IPS-11a (cell line): Measurements from ENCODE around the gene DLGAP4.

Source experiments
- H3K4me3 ChIP-seq: one replicate; pipeline ENCODE4 v1.5.1; 2013; ENCODE audit warnings: low read depth, low read length, control low read depth

The DLGAP4 gene

DNA sequence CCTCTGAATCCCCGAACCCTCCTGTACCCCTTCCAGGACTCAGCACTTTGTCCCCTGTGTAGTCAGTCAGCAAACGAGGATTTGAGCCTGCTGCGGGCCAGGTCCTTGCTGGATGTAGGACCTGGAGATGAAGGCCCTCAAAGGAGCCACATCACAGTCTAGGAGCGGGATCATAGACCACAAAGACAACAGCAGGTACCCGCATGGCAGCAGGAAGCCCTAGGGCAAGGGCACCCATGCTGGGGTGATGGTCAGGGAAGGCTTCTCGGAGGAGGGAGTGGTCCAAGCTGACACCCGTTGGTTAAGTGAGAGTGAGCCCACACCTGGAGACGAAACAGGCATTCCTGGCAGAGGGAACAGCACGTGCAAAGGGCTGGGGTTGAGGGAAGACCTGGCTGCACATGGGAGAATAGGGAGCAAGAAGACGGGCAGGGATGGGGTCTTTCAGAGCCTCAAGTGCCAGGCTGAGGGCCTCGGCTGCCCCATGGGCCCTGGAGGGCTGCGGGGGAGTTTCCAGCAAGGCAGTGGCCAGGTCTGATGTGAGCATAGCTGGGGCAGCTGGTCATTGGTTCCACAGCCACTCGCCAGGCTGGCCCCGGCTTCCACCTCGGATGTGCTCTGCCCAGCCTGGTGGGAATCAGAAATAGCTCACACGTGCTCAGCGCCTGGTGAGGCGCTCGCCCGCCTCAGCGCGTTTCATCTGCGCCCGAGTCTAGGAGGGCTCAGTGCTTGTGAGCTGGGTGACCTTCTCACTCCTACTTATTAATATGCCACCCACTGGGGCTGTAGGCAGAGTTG, 15.0 kb downstream of the DLGAP4 start:
- H3K4me3 ChIP-seq, result no peak overlapping the region

GRCh38 chr20:36322131-36322530, 16.0 kb downstream of the DLGAP4 start:
- no peak overlapping the region for H3K4me3 ChIP-seq

GRCh38 chr20:36330091-36330490, 24.0 kb downstream of the DLGAP4 start:
- H3K4me3 ChIP-seq, result no peak overlapping the region

GRCh38 chr20:36331209-36331608, 25.1 kb downstream of the DLGAP4 start:
- H3K4me3 ChIP-seq, result no peak overlapping the region

- no peak overlapping the region for H3K4me3 ChIP-seq
These were observed 27.7 kb downstream of the DLGAP4 start for GRCh38 chr20:36333841-36334240.

- no peak overlapping the region for H3K4me3 ChIP-seq
These were observed 28.4 kb downstream of the DLGAP4 start for GRCh38 chr20:36334281-36335205.

DNA sequence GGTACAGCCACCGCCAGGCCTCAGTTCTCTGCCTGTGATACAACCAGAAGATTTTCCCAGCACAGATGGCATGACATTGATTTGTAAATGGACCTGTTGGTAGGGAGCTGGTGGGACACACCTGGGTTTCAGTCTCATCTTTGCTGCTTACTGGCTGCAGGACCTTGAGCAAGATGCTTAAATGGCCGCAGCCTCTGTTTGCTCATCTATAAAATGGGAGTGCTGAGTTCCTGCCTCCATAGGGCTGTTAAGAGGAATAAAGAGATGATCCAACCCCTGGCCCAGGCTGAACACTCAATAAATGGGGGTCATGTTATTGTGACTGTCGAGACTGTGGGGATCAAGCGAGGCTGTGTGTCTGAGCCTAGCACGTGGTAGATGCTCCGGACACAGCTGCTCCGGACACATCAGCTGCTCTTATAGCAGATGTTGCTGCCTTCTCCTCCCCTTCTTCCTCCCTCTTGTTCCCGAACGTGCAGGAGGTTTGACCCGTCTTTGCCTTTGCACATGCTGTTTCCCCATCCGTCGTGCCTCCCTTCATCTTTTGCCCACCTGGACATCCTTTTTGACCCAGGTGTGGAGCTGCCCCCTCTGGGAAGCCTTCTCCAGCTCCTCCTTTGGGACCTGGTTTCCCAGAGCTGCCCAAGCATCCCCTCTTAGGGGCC, 29.2 kb downstream of the DLGAP4 start:
- H3K4me3 ChIP-seq, result no peak overlapping the region

DNA sequence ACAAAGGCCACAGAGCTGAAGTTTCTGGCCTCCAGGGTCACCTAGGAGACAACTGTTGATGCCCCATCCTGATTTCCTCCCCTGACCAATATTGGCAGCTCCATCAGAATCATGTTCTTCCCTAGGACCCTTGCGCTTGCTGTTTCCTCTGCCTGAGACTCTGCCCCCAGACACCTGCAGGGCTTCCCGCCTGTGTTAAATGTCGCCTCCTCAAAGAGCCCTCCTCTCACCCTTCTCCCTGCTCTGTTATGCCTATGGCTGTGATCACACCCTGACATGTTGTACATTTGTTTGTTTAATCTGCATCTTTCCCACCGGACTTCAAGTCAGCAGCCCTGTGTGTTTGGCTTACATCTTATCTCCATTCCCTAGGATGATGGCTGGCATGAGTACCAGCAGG, 30.1 kb downstream of the DLGAP4 start:
- H3K4me3 ChIP-seq, result no peak overlapping the region

DNA sequence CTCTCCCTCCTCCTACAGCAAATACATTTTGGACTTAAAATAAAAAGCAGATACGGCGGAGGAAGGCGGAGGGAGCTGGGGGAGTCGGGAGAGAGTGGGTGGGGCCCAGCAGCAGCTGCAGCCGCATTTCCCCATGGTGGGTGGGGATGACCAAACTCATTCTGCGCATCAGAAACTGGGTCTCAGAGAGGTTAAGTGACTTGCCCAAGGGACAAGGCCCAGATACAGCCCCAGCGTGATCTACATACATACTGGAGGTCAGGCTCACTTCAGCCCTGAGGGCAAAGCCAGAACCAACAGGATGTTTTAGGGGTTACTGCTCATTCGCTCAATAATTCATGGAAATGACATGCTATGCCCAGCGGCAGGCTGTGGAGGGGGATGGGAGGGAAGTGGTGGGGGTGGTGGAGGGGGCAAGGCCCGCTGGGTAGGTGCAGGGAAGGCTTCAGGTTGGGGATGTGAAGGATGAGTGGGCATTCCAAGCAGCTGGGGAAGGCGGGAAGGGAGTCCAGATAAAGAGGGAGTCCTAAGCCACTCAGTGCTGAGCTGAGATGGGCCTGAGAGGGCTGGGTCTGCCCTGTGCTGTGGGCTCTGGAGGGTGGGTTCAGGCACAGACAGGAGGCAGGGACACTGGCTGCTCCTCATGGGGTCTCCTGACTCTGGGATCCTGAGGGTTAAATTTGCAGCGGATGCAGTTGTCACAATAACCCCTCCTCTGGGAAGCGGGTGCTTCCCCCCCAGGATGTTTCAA, 31.0 kb downstream of the DLGAP4 start:
- no peak overlapping the region for H3K4me3 ChIP-seq

- no peak overlapping the region for H3K4me3 ChIP-seq
These were observed 31.7 kb downstream of the DLGAP4 start for GRCh38 chr20:36337886-36338285.

DNA sequence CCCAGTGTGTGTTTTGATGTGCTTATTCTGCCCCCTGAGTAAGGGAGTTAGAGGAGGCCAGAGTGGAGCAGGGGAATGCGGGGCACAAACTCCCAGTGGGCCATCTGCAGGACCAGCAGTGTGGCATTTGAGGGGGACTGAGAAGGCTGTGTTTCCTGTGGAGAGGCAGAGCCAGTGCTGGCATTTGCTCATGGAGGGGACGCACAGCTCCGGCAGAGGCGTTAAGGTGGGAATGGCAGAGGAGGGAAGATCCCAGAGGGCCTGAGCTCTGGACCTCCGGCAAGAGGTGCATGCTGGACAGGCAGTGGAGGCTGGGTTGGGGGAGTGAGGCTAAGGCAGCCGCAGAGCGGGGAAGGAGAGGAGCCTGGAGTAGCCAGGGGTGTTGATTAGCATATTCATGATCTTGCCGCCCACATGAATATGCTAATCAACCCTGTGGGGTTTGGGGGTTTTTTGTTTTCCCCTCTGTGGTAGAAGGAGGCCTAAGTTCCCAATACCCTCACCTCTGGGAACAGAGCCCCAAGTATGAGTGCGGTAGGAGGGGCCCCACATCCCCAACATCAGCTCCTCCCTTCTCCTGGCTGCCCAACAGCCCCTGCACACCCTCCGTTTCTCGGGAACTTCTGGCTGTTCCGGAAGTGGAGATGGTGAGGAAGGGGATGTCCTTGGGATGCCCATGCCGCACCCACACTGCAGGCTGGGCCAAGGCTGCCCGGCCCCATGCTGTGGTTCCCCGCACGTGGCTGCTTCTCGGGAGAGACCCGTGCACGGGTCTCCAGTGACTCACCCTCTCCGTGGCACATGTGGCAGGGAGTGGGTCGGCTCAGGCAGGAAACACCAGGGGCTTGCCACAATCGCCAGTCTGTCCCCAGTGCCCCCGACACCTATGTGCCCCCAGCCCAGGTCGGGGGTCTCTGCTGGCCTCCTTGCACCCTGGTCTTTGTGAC, 33.8 kb downstream of the DLGAP4 start:
- no peak overlapping the region for H3K4me3 ChIP-seq

- no peak overlapping the region for H3K4me3 ChIP-seq
These were observed 34.5 kb downstream of the DLGAP4 start for GRCh38 chr20:36340593-36340990.

DNA sequence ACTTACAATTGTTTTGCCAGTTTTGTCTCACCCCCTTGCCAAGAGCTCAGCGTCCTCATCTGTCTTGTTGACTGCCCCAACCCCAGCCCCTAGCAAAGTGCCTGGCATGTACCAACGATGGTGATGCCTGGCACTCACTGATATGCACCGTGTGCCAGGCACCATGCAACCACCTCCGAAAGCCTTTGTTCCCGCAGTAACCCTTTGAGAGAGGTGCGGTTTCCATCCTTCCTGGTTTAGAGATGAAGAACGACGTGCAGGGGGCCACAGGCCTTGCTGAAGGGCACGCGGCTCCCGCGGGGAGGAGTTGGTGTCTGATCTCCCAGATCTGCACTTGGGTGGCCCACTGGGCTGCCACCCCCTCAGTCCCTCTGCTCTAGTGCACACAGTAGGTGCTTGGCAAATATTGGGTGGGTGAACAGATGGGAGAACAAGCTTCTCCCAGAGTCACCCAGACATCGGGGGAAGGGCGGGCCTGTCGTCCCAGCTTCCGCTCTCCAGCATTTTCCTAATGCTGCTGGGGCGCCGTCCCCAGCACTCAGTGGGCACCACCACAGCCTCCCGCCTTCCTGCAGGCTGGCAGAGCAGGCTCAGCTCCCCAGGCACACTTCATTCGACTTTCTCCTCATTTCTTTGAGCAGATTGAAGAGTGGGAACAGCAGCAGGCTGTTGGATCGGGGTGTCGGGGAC, 35.3 kb downstream of the DLGAP4 start:
- no peak overlapping the region for H3K4me3 ChIP-seq

GRCh38 chr20:36342331-36343120, 36.4 kb downstream of the DLGAP4 start:
- H3K4me3 ChIP-seq, result no peak overlapping the region

- H3K4me3 ChIP-seq, result no peak overlapping the region
These were observed 37.5 kb downstream of the DLGAP4 start for GRCh38 chr20:36343641-36344040.

DNA sequence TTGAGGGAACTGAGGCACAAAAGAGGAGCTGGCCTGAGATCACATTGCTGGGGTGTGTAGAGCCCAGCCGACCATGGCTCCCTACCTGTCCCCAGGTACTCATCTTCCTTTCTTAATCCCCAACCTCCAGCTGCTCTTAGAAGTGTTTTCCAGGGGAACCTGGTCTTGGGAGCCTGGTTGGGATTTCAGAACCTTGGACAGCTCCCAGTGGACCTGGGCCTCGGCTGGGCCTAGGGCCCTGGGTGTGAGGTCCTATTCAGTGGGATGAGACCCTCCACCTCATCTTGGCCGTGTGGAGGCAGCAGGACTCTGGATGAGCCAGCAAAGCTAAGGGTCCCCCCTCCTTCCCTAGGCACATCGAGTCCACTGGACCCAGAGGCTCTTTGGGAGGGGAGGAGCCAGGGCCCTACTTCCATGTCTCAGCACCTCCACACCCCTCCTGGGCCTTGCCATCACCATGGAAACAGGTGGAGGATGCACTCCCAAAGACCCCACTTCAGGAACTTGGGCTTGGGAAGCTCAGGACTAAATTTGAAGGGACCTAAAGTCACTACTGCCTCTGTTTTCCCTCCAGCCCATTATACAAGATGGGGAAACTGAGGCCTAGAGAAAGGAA, 38.5 kb downstream of the DLGAP4 start:
- H3K4me3 ChIP-seq, result no peak overlapping the region

- no peak overlapping the region for H3K4me3 ChIP-seq
These were observed 40.1 kb downstream of the DLGAP4 start for GRCh38 chr20:36346256-36346655.
